Small intestine (tissue), 7 donors: ENCODE results near the gene SOX18. TPM values are rescaled to one million over a fixed set of nuclear protein-coding genes. Genes with fewer than 3 reads are reported as not detected.

ENCODE experiments used
- DNase-seq, 2 donors: peaks; one replicate each; pipeline versions ENCODE4 v3.0.0 to v3.0.0-alpha.2; 2013
- FAIRE-seq: peaks from 2 replicates; lab custom pipeline; 2012; peaks lifted over from hg19 to GRCh38; lab: Jason Lieb, UNC
- H3K27ac ChIP-seq, 3 donors: one replicate each; pipeline ENCODE4 v1.5.1; 2013; ENCODE audit warnings: low read length in 2 of 3, mild to moderate bottlenecking in 2 of 3, control low read depth in 1 of 3, inconsistent platforms in 1 of 3, low read depth in 1 of 3, moderate library complexity in 1 of 3
- H3K27me3 ChIP-seq, 3 donors: one replicate each; pipeline ENCODE4 v1.6.1; 2013; ENCODE audit warnings: low read length in 3 of 3, inconsistent platforms in 1 of 3; ENCODE audit not compliant: control insufficient read depth in 3 of 3, insufficient read depth in 3 of 3
- H3K36me3 ChIP-seq, 3 donors: one replicate each; pipeline ENCODE4 v1.6.1; 2013; ENCODE audit warnings: low read length in 3 of 3, inconsistent platforms in 1 of 3, low read depth in 1 of 3, mild to moderate bottlenecking in 1 of 3, moderate library complexity in 1 of 3; ENCODE audit not compliant: control insufficient read depth in 3 of 3, insufficient read depth in 2 of 3
- H3K4me1 ChIP-seq, 3 donors: one replicate each; pipeline ENCODE4 v1.6.1; 2013; ENCODE audit warnings: low read length in 2 of 3, inconsistent platforms in 1 of 3, low read depth in 1 of 3, mild to moderate bottlenecking in 1 of 3, moderate library complexity in 1 of 3; ENCODE audit not compliant: control insufficient read depth in 3 of 3, insufficient read depth in 2 of 3
- H3K4me3 ChIP-seq, 3 donors: one replicate each; pipeline ENCODE4 v1.5.1; 2013; ENCODE audit warnings: low read length in 3 of 3, control low read depth in 1 of 3, inconsistent platforms in 1 of 3, low read depth in 1 of 3, mild to moderate bottlenecking in 1 of 3, moderate library complexity in 1 of 3
- H3K9me3 ChIP-seq, 2 donors: one replicate each; pipeline ENCODE4 v1.6.1; 2013; ENCODE audit warnings: low read depth in 1 of 2, low read length in 1 of 2; ENCODE audit not compliant: control insufficient read depth in 2 of 2, insufficient read depth in 1 of 2
- WGBS, 3 donors: extraction: QIAGEN DNeasy Blood & Tissue Kit; methylation state at CpG; one replicate each; pipeline ENCODE4 v1.1.7; 2013; 5-methylcytosine and 5-hydroxymethylcytosine counted together
- polyA plus RNA-seq, 4 donors: library from polyadenylated mRNA; stranded (reverse) in 3 of 4; unstranded in 1 of 4; fragments of 200-250 nt in 3 of 4; fragments of 120-200 nt in 1 of 4; gene quantifications; one replicate each; pipeline versions ENCODE4 v1.2.1 to v1.2.3, GENCODE V29; 2013
- donor health status: healthy with polysubstance abuse.
- donor health status: control.
- donor health status: control.
- donor health status: Bipolar disorder and iron deficiency.
- donor health status: healthy.

SOX18 gene
- polyA plus RNA-seq, 4 donors = 0.67 to 26.8 (median 2.9) TPM

GRCh38 chr20:64067733-64068307, 18.4 kb upstream of the SOX18 start:
- Histone ChIP-seq H3K27me3 (no peaks in the 10 kb centered on the region), H3K4me3 (no peak overlapping the region), H3K4me1 (peaks cover 0 to 12% (median 0%) of the 10 kb centered on the region in 3 donors), H3K9me3 (no peaks in the 10 kb centered on the region), H3K27ac (no peak overlapping the region), H3K36me3 (peaks cover 0 to 30% (median 0%) of the 10 kb centered on the region in 3 donors)
- 65 to 73% (median 67%) methylated on average over 9 to 12 of the region's 12 CpGs for WGBS, 3 donors
- FAIRE-seq = no peak
- DNase-seq = no peak

- 75 to 82% (median 81%) methylated on average over 5 to 6 of the region's 6 CpGs for WGBS, 3 donors
- DNase-seq = no peak
- H3K9me3 ChIP-seq = no peaks in the 10 kb centered on the region
- H3K4me1 ChIP-seq = peaks cover 0 to 18% (median 0%) of the 10 kb centered on the region in 3 donors
- peaks cover 0 to 26% (median 0%) of the 10 kb centered on the region in 3 donors for H3K36me3 ChIP-seq
- no peak for FAIRE-seq
- H3K4me3 ChIP-seq = no peak overlapping the region
- no peaks in the 10 kb centered on the region for H3K27me3 ChIP-seq
- no peak overlapping the region for H3K27ac ChIP-seq
Observed at GRCh38 chr20:64067005-64067632, 17.7 kb upstream of the SOX18 start.

GRCh38 chr20:64065974-64066343, 16.5 kb upstream of the SOX18 start:
- no peak for FAIRE-seq
- 19 to 37% (median 22%) methylated on average over 5 of the region's 5 CpGs for WGBS, 3 donors
- Histone ChIP-seq H3K4me1 (peaks cover 0 to 20% (median 0%) of the 10 kb centered on the region in 3 donors), H3K27ac (no peak overlapping the region), H3K36me3 (peaks cover 0 to 21% (median 0%) of the 10 kb centered on the region in 3 donors), H3K9me3 (no peaks in the 10 kb centered on the region), H3K27me3 (no peaks in the 10 kb centered on the region), H3K4me3 (no peak overlapping the region)
- DNase-seq = peak in 1 of 2 donors; percentile 46

- FAIRE-seq = no peak
- Histone ChIP-seq H3K9me3 (no peaks in the 10 kb centered on the region), H3K4me1 (peaks cover 0 to 20% (median 0%) of the 10 kb centered on the region in 3 donors), H3K27ac (no peak overlapping the region), H3K4me3 (no peak overlapping the region), H3K27me3 (no peaks in the 10 kb centered on the region), H3K36me3 (peaks cover 0 to 17% (median 0%) of the 10 kb centered on the region in 3 donors)
- DNase-seq = no peak
- 25 to 46% (median 37%) methylated on average over 27 of the region's 27 CpGs for WGBS, 3 donors
Observed at GRCh38 chr20:64065062-64065973, 15.9 kb upstream of the SOX18 start.

GRCh38 chr20:64064145-64064698, 14.8 kb upstream of the SOX18 start:
- no peak for DNase-seq
- H3K4me1 ChIP-seq = peaks cover 0 to 20% (median 0%) of the 10 kb centered on the region in 3 donors
- peak overlapping the region in 1 of 3 donors; percentile 83 for H3K4me3 ChIP-seq
- 49 to 69% (median 53%) methylated on average over 12 of the region's 12 CpGs for WGBS, 3 donors
- H3K27me3 ChIP-seq = peaks cover 0 to 5% (median 0%) of the 10 kb centered on the region in 3 donors
- FAIRE-seq = no peak
- no peaks in the 10 kb centered on the region for H3K9me3 ChIP-seq
- no peak overlapping the region for H3K27ac ChIP-seq
- peaks cover 0 to 15% (median 0%) of the 10 kb centered on the region in 3 donors for H3K36me3 ChIP-seq

GRCh38 chr20:64063389-64064144, 14.1 kb upstream of the SOX18 start:
- peaks cover 0 to 20% (median 0%) of the 10 kb centered on the region in 3 donors for H3K4me1 ChIP-seq
- FAIRE-seq (no peak), DNase-seq (peak; percentile 40 to 55)
- H3K4me3 ChIP-seq = peak overlapping the region; percentile 69 to 83 (median 83)
- no peaks in the 10 kb centered on the region for H3K9me3 ChIP-seq
- WGBS, 3 donors = 5 to 7% (median 5%) methylated on average over 26 to 51 of the region's 51 CpGs
- H3K27ac ChIP-seq = peak overlapping the region in 2 of 3 donors; percentile 28 to 40
- H3K27me3 ChIP-seq = peaks cover 0 to 8% (median 0%) of the 10 kb centered on the region in 3 donors
- H3K36me3 ChIP-seq = peaks cover 0 to 15% (median 0%) of the 10 kb centered on the region in 3 donors

GRCh38 chr20:64062596-64063388, 13.4 kb upstream of the SOX18 start, which contains the start of gene TCEA2:
TCEA2 (plus strand) TSS chr20:64063198; CDS start chr20:64063313, 115 bp downstream.
- peak; percentile 93 to 99 for DNase-seq
- Histone ChIP-seq H3K4me1 (peaks cover 0 to 20% (median 0%) of the 10 kb centered on the region in 3 donors), H3K27ac (peak within 1 kb of the TSS in 2 of 3 donors; percentile 82 to 87)

More at GRCh38 chr20:64062596-64063388, 13.4 kb upstream of the SOX18 start, which contains the start of gene TCEA2:
- peak within 1 kb of the TSS; percentile 69 to 83 (median 83) for H3K4me3 ChIP-seq
- peaks cover 0 to 9% (median 0%) of the 10 kb centered on the region in 3 donors for H3K27me3 ChIP-seq
- no peaks in the 10 kb centered on the region for H3K9me3 ChIP-seq
- WGBS, 3 donors = 7 to 17% (median 15%) methylated on average over 41 to 85 of the region's 85 CpGs
- FAIRE-seq = no peak
- H3K36me3 ChIP-seq = peaks cover 0 to 11% (median 0%) of the 10 kb centered on the region in 3 donors
